K562 (cell line): Measurements from ENCODE around the gene BZW2. TPM values are rescaled to one million over a fixed set of nuclear protein-coding genes. Genes with fewer than 3 reads are reported as not detected.

Experiments
- CREB1 ChIP-seq, 2 experiments: sonication (generic) in 1 of 2; formaldehyde crosslinking in 1 of 2; IDR thresholded peaks; 2 replicates each; pipeline versions ENCODE4 v1.6.1 to v1.8.0; 2012 to 2022; ENCODE audit warnings: inconsistent platforms in 1 of 2, mild to moderate bottlenecking in 1 of 2, missing genetic modification reagents in 1 of 2, moderate library complexity in 1 of 2
- CREBBP ChIP-seq: IDR thresholded peaks from one replicate; pipeline ENCODE4 v1.6.1; 2012; ENCODE audit warnings: low read depth, mild to moderate bottlenecking, control low read depth, inconsistent platforms, low read length
- EGR1 ChIP-seq: fragments of 450-650 bp; conservative IDR thresholded peaks from 2 replicates; pipeline ENCODE4 v1.6.1; 2017; ENCODE audit warnings: mild to moderate bottlenecking
- ETS2 ChIP-seq: IDR thresholded peaks from 2 replicates; pipeline ENCODE4 v1.6.1; 2016; ENCODE audit warnings: borderline replicate concordance, missing genetic modification characterization, mild to moderate bottlenecking, moderate library complexity, missing compliant biosample characterization; ENCODE audit not compliant: poor library complexity, severe bottlenecking
- GTF2E2 ChIP-seq: fragments of 200-800 bp; sonication (Bioruptor generic); IDR thresholded peaks from 2 replicates; pipeline ENCODE4 v1.6.1; 2016; ENCODE audit warnings: missing genetic modification characterization, missing compliant biosample characterization
- KLF10 ChIP-seq: fragments of 250-450 bp; sonication (Bioruptor Pico); IDR thresholded peaks from 2 replicates; pipeline ENCODE4 v1.6.1; 2021; ENCODE audit warnings: matching md5 sums
- MYNN ChIP-seq, 2 experiments: sonication (generic); formaldehyde crosslinking in 1 of 2; IDR thresholded peaks; 2 replicates each; pipeline versions ENCODE4 v1.5.0 to v1.6.1; 2016 to 2020; ENCODE audit warnings: antibody characterized with exemption in 1 of 2, missing genetic modification reagents in 1 of 2
- NCOA2 ChIP-seq, 2 experiments: fragments of 450-650 bp; IDR thresholded peaks; 2 replicates each; pipeline ENCODE4 v1.6.1; 2018; ENCODE audit warnings: mild to moderate bottlenecking in 2 of 2, moderate library complexity in 1 of 2; ENCODE audit not compliant: partially characterized antibody in 2 of 2
- NONO ChIP-seq, 2 experiments: fragments of 200-400 bp in 1 of 2; fragments of 450-650 bp in 1 of 2; formaldehyde crosslinking in 1 of 2; IDR thresholded peaks; 2 replicates each; pipeline ENCODE4 v1.6.1; 2017; ENCODE audit warnings: low read depth in 2 of 2, mild to moderate bottlenecking in 2 of 2, moderate library complexity in 2 of 2, low read length in 1 of 2
- NR1H2 ChIP-seq: sonication (generic); formaldehyde crosslinking; IDR thresholded peaks from 2 replicates; pipeline ENCODE4 v1.4.0; 2020; ENCODE audit warnings: mild to moderate bottlenecking, missing genetic modification reagents
- ZNF431 ChIP-seq: sonication (generic); formaldehyde crosslinking; IDR thresholded peaks from 2 replicates; pipeline ENCODE4 v1.8.0; 2022; ENCODE audit warnings: mild to moderate bottlenecking, missing genetic modification reagents
- ZNF445 ChIP-seq: fragments of 250-450 bp; sonication (Bioruptor Pico); IDR thresholded peaks from 2 replicates; pipeline ENCODE4 v1.4.0; 2020; ENCODE audit warnings: low read depth, mild to moderate bottlenecking, moderate library complexity
- ZNF699 ChIP-seq: fragments of 250-450 bp; sonication (Bioruptor Pico); IDR thresholded peaks from 2 replicates; pipeline ENCODE4 v1.8.0; 2021; ENCODE audit warnings: mild to moderate bottlenecking, moderate library complexity; ENCODE audit not compliant: insufficient replicate concordance
- polyA plus RNA-seq, 8 experiments: library from polyadenylated mRNA; depleted of rRNA in 4 of 8; stranded (reverse) in 5 of 8; unstranded in 3 of 8; fragments of >200 nt; fragmentation: Nextera tagmentation in 2 of 8; fragmentation: Illumina TruSeq in 1 of 8; extraction: Ambion mirVana in 2 of 8; extraction: Trizol in 1 of 8; gene quantifications; 2 replicates each; pipeline versions ENCODE4 v1.2.1 to v1.2.3, GENCODE V29; 2011 to 2014; ENCODE audit warnings: inconsistent platforms in 1 of 8, missing spikeins in 1 of 8
- total RNA-seq, 7 experiments: library from RNA; depleted of rRNA in 6 of 7; stranded (reverse); fragments of >200 nt in 6 of 7; fragmentation: Illumina TruSeq in 2 of 7; extraction: Trizol in 2 of 7; gene quantifications; 2 replicates each; pipeline versions ENCODE4 v1.2.1 to v1.2.3, GENCODE V29; 2011 to 2021; ENCODE audit warnings: low replicate concordance in 1 of 7
- TF ChIP-seq, protein P1 (sequence below), 2 experiments: fragments of 450-650 bp in 1 of 2; sonication (generic) in 1 of 2; formaldehyde crosslinking in 1 of 2; IDR thresholded peaks; 2 replicates each; pipeline versions ENCODE4 v1.7.1 to v1.9.0; 2016 to 2022; ENCODE audit warnings: inconsistent platforms in 1 of 2, mild to moderate bottlenecking in 1 of 2, missing genetic modification reagents in 1 of 2
- TF ChIP-seq, protein P2 (sequence below): fragments of 250-450 bp; sonication (Bioruptor Pico); IDR thresholded peaks from 2 replicates; pipeline ENCODE4 v1.8.0; 2021; ENCODE audit warnings: moderate library complexity, mild to moderate bottlenecking, inconsistent platforms
- TF ChIP-seq, protein P3 (sequence below): fragments of 250-450 bp; sonication (Bioruptor Pico); IDR thresholded peaks from 2 replicates; pipeline ENCODE4 v1.5.0; 2020; ENCODE audit warnings: mild to moderate bottlenecking, borderline replicate concordance

Gene BZW2
- total and polyA plus RNA-seq, 9 of the 15 experiments (the other 6 are each of a cell fraction or from before 2014, with no cell fraction given): 140 to 316 (median 173) TPM

DNA sequence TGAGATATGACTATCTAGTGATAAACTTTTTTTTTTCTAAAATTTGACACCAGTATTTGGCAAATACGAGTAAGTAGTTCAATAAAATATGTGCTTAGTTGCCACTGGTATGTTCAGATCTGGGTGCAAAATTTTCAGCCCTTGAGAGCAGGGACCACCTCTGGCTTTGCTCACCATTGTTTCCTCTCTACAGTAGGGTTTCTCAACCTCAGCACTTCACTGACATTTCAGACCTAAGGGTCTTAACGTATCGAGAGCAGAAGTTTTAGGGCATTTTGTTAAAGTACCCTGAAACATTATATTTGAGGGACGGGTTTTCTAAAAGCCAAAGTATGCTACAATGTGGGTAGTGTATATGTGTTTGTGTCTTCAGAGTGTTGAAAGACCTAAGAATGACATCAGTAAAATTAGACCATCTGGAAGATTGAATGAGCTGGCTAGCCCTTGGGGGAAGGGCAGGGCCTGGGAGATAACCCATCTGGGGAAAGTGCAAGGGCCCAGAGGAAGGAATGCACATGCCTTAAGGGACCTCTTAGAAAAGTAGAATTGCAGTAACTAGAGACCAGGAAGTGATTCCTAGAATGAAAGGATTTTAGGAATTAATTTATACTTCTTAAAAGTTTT, 11.8 kb downstream of the BZW2 start (continued):
- TF ChIP-seq NONO (IDR thresholded peaks at IDR 0.05; ENCODE audit: low read depth in 2 of 2, low read length in 1 of 2) (no peak; a peak in 1 of 4 replicates), NCOA2 (IDR thresholded peaks at IDR 0.05; ENCODE audit: partially characterized antibody in 2 of 2) (peak in 1 of 2 experiments; percentile 84), ETS2 (tag) (no peak), EGR1 (no peak), CREB1 (IDR thresholded peaks at IDR 0.05) (no peak), CREB1 (CRISPR knock-in tag; IDR thresholded peaks at IDR 0.05) (no peak), CREBBP (peak; percentile 56), NR1H2 (CRISPR knock-in tag) (no peak), GTF2E2 (no peak), ZNF699 (CRISPR knock-in tag) (no peak), ZNF445 (CRISPR knock-in tag) (no peak), KLF10 (CRISPR knock-in tag) (no peak), ZNF431 (CRISPR knock-in tag) (no peak), MYNN (IDR thresholded peaks at IDR 0.05) (no peak), MYNN (CRISPR knock-in tag; IDR thresholded peaks at IDR 0.05) (no peak)
- TF ChIP-seq, protein P1, sequence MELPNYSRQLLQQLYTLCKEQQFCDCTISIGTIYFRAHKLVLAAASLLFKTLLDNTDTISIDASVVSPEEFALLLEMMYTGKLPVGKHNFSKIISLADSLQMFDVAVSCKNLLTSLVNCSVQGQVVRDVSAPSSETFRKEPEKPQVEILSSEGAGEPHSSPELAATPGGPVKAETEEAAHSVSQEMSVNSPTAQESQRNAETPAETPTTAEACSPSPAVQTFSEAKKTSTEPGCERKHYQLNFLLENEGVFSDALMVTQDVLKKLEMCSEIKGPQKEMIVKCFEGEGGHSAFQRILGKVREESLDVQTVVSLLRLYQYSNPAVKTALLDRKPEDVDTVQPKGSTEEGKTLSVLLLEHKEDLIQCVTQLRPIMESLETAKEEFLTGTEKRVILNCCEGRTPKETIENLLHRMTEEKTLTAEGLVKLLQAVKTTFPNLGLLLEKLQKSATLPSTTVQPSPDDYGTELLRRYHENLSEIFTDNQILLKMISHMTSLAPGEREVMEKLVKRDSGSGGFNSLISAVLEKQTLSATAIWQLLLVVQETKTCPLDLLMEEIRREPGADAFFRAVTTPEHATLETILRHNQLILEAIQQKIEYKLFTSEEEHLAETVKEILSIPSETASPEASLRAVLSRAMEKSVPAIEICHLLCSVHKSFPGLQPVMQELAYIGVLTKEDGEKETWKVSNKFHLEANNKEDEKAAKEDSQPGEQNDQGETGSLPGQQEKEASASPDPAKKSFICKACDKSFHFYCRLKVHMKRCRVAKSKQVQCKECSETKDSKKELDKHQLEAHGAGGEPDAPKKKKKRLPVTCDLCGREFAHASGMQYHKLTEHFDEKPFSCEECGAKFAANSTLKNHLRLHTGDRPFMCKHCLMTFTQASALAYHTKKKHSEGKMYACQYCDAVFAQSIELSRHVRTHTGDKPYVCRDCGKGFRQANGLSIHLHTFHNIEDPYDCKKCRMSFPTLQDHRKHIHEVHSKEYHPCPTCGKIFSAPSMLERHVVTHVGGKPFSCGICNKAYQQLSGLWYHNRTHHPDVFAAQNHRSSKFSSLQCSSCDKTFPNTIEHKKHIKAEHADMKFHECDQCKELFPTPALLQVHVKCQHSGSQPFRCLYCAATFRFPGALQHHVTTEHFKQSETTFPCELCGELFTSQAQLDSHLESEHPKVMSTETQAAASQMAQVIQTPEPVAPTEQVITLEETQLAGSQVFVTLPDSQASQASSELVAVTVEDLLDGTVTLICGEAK (IDR thresholded peaks at IDR 0.05): no peak
- TF ChIP-seq, protein P1 (CRISPR knock-in tag; IDR thresholded peaks at IDR 0.05): no peak
- TF ChIP-seq, protein P2, sequence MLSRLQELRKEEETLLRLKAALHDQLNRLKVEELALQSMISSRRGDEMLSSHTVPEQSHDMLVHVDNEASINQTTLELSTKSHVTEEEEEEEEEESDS (CRISPR knock-in tag): no peak
- TF ChIP-seq, protein P3, sequence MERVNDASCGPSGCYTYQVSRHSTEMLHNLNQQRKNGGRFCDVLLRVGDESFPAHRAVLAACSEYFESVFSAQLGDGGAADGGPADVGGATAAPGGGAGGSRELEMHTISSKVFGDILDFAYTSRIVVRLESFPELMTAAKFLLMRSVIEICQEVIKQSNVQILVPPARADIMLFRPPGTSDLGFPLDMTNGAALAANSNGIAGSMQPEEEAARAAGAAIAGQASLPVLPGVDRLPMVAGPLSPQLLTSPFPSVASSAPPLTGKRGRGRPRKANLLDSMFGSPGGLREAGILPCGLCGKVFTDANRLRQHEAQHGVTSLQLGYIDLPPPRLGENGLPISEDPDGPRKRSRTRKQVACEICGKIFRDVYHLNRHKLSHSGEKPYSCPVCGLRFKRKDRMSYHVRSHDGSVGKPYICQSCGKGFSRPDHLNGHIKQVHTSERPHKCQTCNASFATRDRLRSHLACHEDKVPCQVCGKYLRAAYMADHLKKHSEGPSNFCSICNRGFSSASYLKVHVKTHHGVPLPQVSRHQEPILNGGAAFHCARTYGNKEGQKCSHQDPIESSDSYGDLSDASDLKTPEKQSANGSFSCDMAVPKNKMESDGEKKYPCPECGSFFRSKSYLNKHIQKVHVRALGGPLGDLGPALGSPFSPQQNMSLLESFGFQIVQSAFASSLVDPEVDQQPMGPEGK (CRISPR knock-in tag): no peak
